Measurements from ENCODE around the gene C6orf15.

Gene C6orf15

DNA sequence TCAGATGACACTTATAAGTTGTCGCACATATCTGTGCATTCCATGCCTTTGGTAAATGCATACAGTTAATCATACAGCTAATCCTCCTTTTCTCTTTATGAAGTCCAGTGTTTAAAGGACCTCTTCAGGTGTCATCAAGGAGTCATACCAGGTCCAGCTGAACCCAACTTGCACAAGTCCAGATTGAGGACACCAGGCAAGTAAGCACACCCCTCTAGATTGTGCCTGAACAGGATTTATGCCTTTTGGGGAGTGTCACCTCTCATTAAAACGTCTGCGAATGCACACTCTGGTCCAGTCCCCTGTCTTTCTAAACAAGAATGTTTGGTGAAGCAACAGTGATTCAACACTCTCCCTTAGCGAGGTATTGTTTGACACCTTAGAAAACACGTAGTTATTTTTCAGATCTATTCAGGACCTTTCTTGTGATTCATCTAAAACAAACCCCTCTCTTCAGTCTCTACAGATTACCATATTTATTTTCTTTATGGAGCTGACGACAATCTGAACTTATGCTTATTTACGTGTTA, 48.4 kb downstream of the C6orf15 start:
- Histone ChIP-seq H3F3A (ENCODE audit: low read depth) (no peaks in the 10 kb centered on the region), H3K4me1 (ENCODE audit: insufficient read depth, low read length, poor library complexity, severe bottlenecking) (no peaks in the 10 kb centered on the region), H2AFZ (ENCODE audit: low read length) (no peak overlapping the region), H3K27me3 (ENCODE audit: insufficient read depth, low read length, poor library complexity, severe bottlenecking) (no peaks in the 10 kb centered on the region), H3K4me3 (ENCODE audit: low read length, poor library complexity, severe bottlenecking) (no peak overlapping the region), H3K79me2 (ENCODE audit: insufficient read depth, low read length) (no peaks in the 10 kb centered on the region), H3K9me3 (ENCODE audit: insufficient read depth, low read depth, low read length) (no peaks in the 10 kb centered on the region), H3K9ac (ENCODE audit: low read depth, low read length, poor library complexity, severe bottlenecking) (no peak overlapping the region), H4K20me1 (ENCODE audit: insufficient read depth, low read length, poor library complexity, severe bottlenecking) (no peaks in the 10 kb centered on the region), H3K36me3 (ENCODE audit: insufficient read depth, low read length) (no peaks in the 10 kb centered on the region), H3K9me2 (replicated peaks; ENCODE audit: low read depth, low read length) (no peaks in the 10 kb centered on the region), H3K4me2 (ENCODE audit: low read depth, low read length, poor library complexity, severe bottlenecking) (no peak overlapping the region)
- TF ChIP-seq EZH2phosphoT487 (IDR thresholded peaks at IDR 0.05; ENCODE audit: borderline replicate concordance) = no peak
- TF ChIP-seq, protein P1, sequence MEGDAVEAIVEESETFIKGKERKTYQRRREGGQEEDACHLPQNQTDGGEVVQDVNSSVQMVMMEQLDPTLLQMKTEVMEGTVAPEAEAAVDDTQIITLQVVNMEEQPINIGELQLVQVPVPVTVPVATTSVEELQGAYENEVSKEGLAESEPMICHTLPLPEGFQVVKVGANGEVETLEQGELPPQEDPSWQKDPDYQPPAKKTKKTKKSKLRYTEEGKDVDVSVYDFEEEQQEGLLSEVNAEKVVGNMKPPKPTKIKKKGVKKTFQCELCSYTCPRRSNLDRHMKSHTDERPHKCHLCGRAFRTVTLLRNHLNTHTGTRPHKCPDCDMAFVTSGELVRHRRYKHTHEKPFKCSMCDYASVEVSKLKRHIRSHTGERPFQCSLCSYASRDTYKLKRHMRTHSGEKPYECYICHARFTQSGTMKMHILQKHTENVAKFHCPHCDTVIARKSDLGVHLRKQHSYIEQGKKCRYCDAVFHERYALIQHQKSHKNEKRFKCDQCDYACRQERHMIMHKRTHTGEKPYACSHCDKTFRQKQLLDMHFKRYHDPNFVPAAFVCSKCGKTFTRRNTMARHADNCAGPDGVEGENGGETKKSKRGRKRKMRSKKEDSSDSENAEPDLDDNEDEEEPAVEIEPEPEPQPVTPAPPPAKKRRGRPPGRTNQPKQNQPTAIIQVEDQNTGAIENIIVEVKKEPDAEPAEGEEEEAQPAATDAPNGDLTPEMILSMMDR (conservative IDR thresholded peaks at IDR 0.05; ENCODE audit: low read length) = no peak
